Testis (tissue), 3 donors: Measurements from ENCODE around the gene GRK7. TPM values are rescaled to one million over a fixed set of nuclear protein-coding genes. Genes with fewer than 3 reads are reported as not detected.

Source experiments
- DNase-seq: peaks from one replicate; pipeline ENCODE4 v3.0.0-alpha.2; 2019
- H3K27ac ChIP-seq, 2 donors: fragments of 200-600 bp; sonication (generic); one replicate each; pipeline ENCODE4 v1.5.1; 2019
- H3K27me3 ChIP-seq: fragments of 200-600 bp; sonication (generic); one replicate; pipeline ENCODE4 v1.5.1; 2019
- H3K36me3 ChIP-seq: fragments of 200-600 bp; sonication (generic); one replicate; pipeline ENCODE4 v1.5.1; 2017; ENCODE audit warnings: low read depth; ENCODE audit errors: missing control alignments
- H3K4me1 ChIP-seq: fragments of 200-600 bp; sonication (generic); one replicate; pipeline ENCODE4 v1.5.1; 2019
- H3K4me3 ChIP-seq, 2 donors: fragments of 200-600 bp; sonication (generic); one replicate each; pipeline ENCODE4 v1.5.1; 2017 to 2019
- H3K9me3 ChIP-seq: fragments of 200-600 bp; sonication (generic); one replicate; pipeline ENCODE4 v1.5.1; 2017
- POLR2A ChIP-seq: fragments of 450-650 bp; IDR thresholded peaks from one replicate; pipeline ENCODE4 v1.6.1; 2017; ENCODE audit warnings: antibody characterized with exemption, mild to moderate bottlenecking, moderate library complexity
- WGBS, 2 donors: methylation state at CpG; one replicate each; pipeline ENCODE4 v1.1.5; 2018; 5-methylcytosine and 5-hydroxymethylcytosine counted together
- intact Hi-C: fragments of 100-400 bp; cut with DNase I; formaldehyde crosslinking; loops from one replicate; pipeline ENCODE4 v1.15.1; 2023; ENCODE audit warnings: low total_unique reads
- polyA plus RNA-seq: library from polyadenylated mRNA; stranded (reverse); fragments of 350-450 nt; fragmentation: Illumina TruSeq; extraction: RNeasy Lipid Tissue Mini Kit (QIAGEN cat#74804); gene quantifications from one replicate; pipeline ENCODE4 v1.2.3, GENCODE V29; 2014; ENCODE audit warnings: low read depth, low replicate concordance; ENCODE audit not compliant: insufficient read depth
- total RNA-seq, 2 donors: library from RNA; depleted of rRNA; stranded (reverse); fragments of >200 nt; gene quantifications; one replicate each; pipeline ENCODE4 v1.2.3, GENCODE V29; 2016
- TF ChIP-seq, protein P1 (sequence below), 3 experiments: fragments of 450-650 bp in 2 of 3; fragments of 200-600 bp in 1 of 3; sonication (generic) in 1 of 3; IDR thresholded peaks; one replicate each; pipeline ENCODE4 v1.5.1; 2016 to 2019; ENCODE audit warnings: antibody characterized with exemption in 3 of 3, mild to moderate bottlenecking in 2 of 3, moderate library complexity in 1 of 3

Gene GRK7
- total and polyA plus RNA-seq, 3 donors from 2014 or later, result 0.12 to 0.31 TPM; not detected in 1

DNA sequence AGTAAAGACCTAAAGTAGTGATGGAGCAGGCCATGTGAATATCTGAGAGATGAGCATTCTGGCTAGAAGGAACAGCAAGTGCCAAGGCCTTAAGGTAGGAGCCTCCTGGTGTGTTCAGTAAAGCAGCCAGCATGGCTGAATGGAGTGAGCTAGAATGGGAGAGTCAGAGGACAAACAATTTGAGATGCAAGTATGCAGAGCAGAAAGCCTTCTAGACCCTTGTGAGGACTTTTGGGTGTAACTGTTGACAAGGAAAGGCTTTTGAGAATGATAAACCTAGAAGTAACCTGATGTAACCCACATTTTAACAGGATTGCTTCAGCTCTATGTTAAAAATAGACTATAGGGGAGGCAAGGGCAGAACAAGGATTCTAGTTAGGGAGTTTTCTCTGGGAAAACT is 40.0 kb upstream of the GRK7 start:
- Histone ChIP-seq H3K27me3 (no peaks in the 10 kb centered on the region), H3K9me3 (no peaks in the 10 kb centered on the region), H3K4me1 (no peaks in the 10 kb centered on the region), H3K27ac (no peak overlapping the region), H3K36me3 (no peaks in the 10 kb centered on the region), H3K4me3 (no peak overlapping the region)
- intact Hi-C loops, result no loop called here
- no peak for TF ChIP-seq POLR2A
- TF ChIP-seq, protein P1, sequence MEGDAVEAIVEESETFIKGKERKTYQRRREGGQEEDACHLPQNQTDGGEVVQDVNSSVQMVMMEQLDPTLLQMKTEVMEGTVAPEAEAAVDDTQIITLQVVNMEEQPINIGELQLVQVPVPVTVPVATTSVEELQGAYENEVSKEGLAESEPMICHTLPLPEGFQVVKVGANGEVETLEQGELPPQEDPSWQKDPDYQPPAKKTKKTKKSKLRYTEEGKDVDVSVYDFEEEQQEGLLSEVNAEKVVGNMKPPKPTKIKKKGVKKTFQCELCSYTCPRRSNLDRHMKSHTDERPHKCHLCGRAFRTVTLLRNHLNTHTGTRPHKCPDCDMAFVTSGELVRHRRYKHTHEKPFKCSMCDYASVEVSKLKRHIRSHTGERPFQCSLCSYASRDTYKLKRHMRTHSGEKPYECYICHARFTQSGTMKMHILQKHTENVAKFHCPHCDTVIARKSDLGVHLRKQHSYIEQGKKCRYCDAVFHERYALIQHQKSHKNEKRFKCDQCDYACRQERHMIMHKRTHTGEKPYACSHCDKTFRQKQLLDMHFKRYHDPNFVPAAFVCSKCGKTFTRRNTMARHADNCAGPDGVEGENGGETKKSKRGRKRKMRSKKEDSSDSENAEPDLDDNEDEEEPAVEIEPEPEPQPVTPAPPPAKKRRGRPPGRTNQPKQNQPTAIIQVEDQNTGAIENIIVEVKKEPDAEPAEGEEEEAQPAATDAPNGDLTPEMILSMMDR (IDR thresholded peaks at IDR 0.05), result no peak
- DNase-seq, result no peak

DNA sequence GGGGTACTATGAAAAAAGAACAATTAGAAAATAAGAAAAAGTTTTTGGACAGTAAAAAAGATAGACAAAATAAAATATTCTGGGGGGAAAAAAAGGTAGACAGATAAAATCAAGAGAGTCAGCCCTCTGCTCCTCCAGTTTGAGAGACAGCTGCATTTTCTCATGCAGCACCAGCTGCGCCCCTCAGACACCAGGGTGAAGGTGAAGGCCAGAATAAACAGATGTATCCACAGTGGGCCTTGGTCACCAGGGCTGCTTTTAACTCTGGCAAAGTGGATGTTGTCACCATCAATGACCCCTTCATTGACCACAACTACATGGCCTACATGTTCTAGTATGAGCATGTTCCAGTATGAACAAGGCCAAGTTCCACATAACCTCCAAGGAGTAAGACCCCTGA is 39.0 kb upstream of the GRK7 start:
- H3K4me3 ChIP-seq, result no peak overlapping the region
- no peaks in the 10 kb centered on the region for H3K27me3 ChIP-seq
- H3K9me3 ChIP-seq, result no peaks in the 10 kb centered on the region
- no peaks in the 10 kb centered on the region for H3K4me1 ChIP-seq
- TF ChIP-seq, protein P1 (IDR thresholded peaks at IDR 0.05), result no peak
- no peak for TF ChIP-seq POLR2A
- 87 to 92% methylated on average over 1 of the region's 1 CpG for WGBS, 2 donors
- no peaks in the 10 kb centered on the region for H3K36me3 ChIP-seq
- intact Hi-C loops, result no loop called here
- DNase-seq, result no peak
- no peak overlapping the region for H3K27ac ChIP-seq

- Histone ChIP-seq H3K27me3 (no peaks in the 10 kb centered on the region), H3K9me3 (no peaks in the 10 kb centered on the region), H3K4me1 (no peaks in the 10 kb centered on the region), H3K27ac (no peak overlapping the region), H3K36me3 (no peaks in the 10 kb centered on the region), H3K4me3 (no peak overlapping the region)
- WGBS, 2 donors, result 97% methylated on average over 4 of the region's 4 CpGs
- TF ChIP-seq POLR2A, result no peak
- TF ChIP-seq, protein P1 (IDR thresholded peaks at IDR 0.05), result no peak
- no peak for DNase-seq
- intact Hi-C loops, result no loop called here
These were observed 38.2 kb upstream of the GRK7 start for GRCh38 chr3:141725036-141725435.

GRCh38 chr3:141726483-141726882 is 36.7 kb upstream of the GRK7 start:
- no peak overlapping the region for H3K27ac ChIP-seq
- no peak for TF ChIP-seq POLR2A
- TF ChIP-seq, protein P1 (IDR thresholded peaks at IDR 0.05), result no peak
- intact Hi-C loops, result no loop called here
- no peaks in the 10 kb centered on the region for H3K36me3 ChIP-seq
- H3K4me1 ChIP-seq, result no peaks in the 10 kb centered on the region
- 45 to 60% methylated on average over 1 of the region's 1 CpG for WGBS, 2 donors
- no peaks in the 10 kb centered on the region for H3K9me3 ChIP-seq
- no peaks in the 10 kb centered on the region for H3K27me3 ChIP-seq
- DNase-seq, result no peak
- H3K4me3 ChIP-seq, result no peak overlapping the region

- intact Hi-C loops, result no loop called here
- no peak overlapping the region for H3K4me3 ChIP-seq
- H3K36me3 ChIP-seq, result no peaks in the 10 kb centered on the region
- WGBS, 2 donors, result 89 to 94% methylated on average over 5 of the region's 5 CpGs
- no peaks in the 10 kb centered on the region for H3K4me1 ChIP-seq
- H3K9me3 ChIP-seq, result no peaks in the 10 kb centered on the region
- TF ChIP-seq, protein P1 (IDR thresholded peaks at IDR 0.05), result no peak
- no peak overlapping the region for H3K27ac ChIP-seq
- no peaks in the 10 kb centered on the region for H3K27me3 ChIP-seq
- no peak for DNase-seq
These were observed 34.8 kb upstream of the GRK7 start for GRCh38 chr3:141728355-141728892.
